HCT116 (cell line): ENCODE results near the gene CD200.

Source experiments
- CEBPB ChIP-seq: IDR thresholded peaks from 2 replicates; pipeline ENCODE4 v1.6.1; 2012; ENCODE audit warnings: low read depth
- CTCF ChIP-seq, 3 experiments: fragments of 200-600 bp in 1 of 3; sonication (generic) in 1 of 3; IDR thresholded peaks in 2 of 3; conservative IDR thresholded peaks in 1 of 3; 2 replicates each; pipeline ENCODE4 v1.5.1; 2012 to 2017; ENCODE audit warnings: low read depth in 2 of 3, low read length in 2 of 3, antibody characterized with exemption in 1 of 3, borderline replicate concordance in 1 of 3, control low read depth in 1 of 3, mild to moderate bottlenecking in 1 of 3, mixed read lengths in 1 of 3, mixed run types in 1 of 3, moderate library complexity in 1 of 3; ENCODE audit not compliant: insufficient read depth in 1 of 3
- EZH2 ChIP-seq: fragments of 200-600 bp; sonication (generic); IDR thresholded peaks from 2 replicates; pipeline ENCODE4 v1.6.1; 2017; ENCODE audit warnings: antibody characterized with exemption, mixed run types
- EZH2phosphoT487 ChIP-seq: fragments of 200-600 bp; IDR thresholded peaks from 2 replicates; pipeline ENCODE4 v1.6.1; 2018; ENCODE audit warnings: antibody characterized with exemption, borderline replicate concordance
- POLR2A ChIP-seq: IDR thresholded peaks from 2 replicates; pipeline ENCODE4 v1.7.0; 2011; ENCODE audit warnings: borderline replicate concordance; ENCODE audit not compliant: insufficient read depth, insufficient read length; ENCODE audit errors: extremely low read depth
- POLR2AphosphoS5 ChIP-seq: IDR thresholded peaks from 2 replicates; pipeline ENCODE4 v1.6.1; 2011; ENCODE audit warnings: mild to moderate bottlenecking, low read depth, low read length, moderate library complexity
- RAD21 ChIP-seq: IDR thresholded peaks from 2 replicates; pipeline ENCODE4 v1.6.1; 2012; ENCODE audit warnings: low read depth, mild to moderate bottlenecking
- YY1 ChIP-seq: IDR thresholded peaks from 2 replicates; pipeline ENCODE4 v1.6.1; 2011; ENCODE audit warnings: low read length, low read depth, moderate library complexity, mild to moderate bottlenecking; ENCODE audit not compliant: insufficient replicate concordance; ENCODE audit errors: extremely low read depth

GRCh38 chr3:112395896-112396290 lies 62.9 kb downstream of the CD200 start:
- TF ChIP-seq CEBPB (no peak), CTCF (IDR thresholded peaks at IDR 0.05 in 2 of 3, conservative IDR thresholded peaks at IDR 0.05 in 1 of 3; ENCODE audit: borderline replicate concordance in 1 of 3, insufficient read depth in 1 of 3, low read depth in 2 of 3, low read length in 2 of 3) (no peak), POLR2AphosphoS5 (no peak), EZH2 (no peak), POLR2A (no peak), YY1 (no peak), RAD21 (no peak), EZH2phosphoT487 (no peak)
